ENCODE results near the gene TNS4. TPM values are rescaled to one million over a fixed set of nuclear protein-coding genes. Genes with fewer than 3 reads are reported as not detected.
A peak's percentile ranks its signal among the peaks of the same experiment; 100 is the strongest.

TNS4 gene
- total RNA-seq, 1 donor from 2014 or later, result 13.1 TPM

GRCh38 chr17:40540448-40540847 lies 39.0 kb upstream of the TNS4 start:
- no peaks in the 10 kb centered on the region for H3K9me3 Mint-ChIP-seq
- H3K36me3 Mint-ChIP-seq (ENCODE audit: low read depth), result peaks cover 14% of the 10 kb centered on the region
- H3K4me3 Mint-ChIP-seq, result peak overlapping the region; percentile 61
- H3K27ac Mint-ChIP-seq, result peak overlapping the region; percentile 92
- peak; percentile 85 for DNase-seq
- no peaks in the 10 kb centered on the region for H3K27me3 Mint-ChIP-seq
- H3K4me1 Mint-ChIP-seq, result peaks cover 80% of the 10 kb centered on the region
- intact Hi-C loops (cut with micrococcal nuclease), result loop anchor here (5.0 kb wide), 1 partner anchor 1147 kb away; the partner anchor contains the start of gene EIF1

GRCh38 chr17:40539711-40540411 lies 38.4 kb upstream of the TNS4 start:
- no peaks in the 10 kb centered on the region for H3K9me3 Mint-ChIP-seq
- DNase-seq, result no peak
- peaks cover 79% of the 10 kb centered on the region for H3K4me1 Mint-ChIP-seq
- H3K27ac Mint-ChIP-seq, result peak overlapping the region; percentile 92
- no peaks in the 10 kb centered on the region for H3K27me3 Mint-ChIP-seq
- H3K36me3 Mint-ChIP-seq (ENCODE audit: low read depth), result peaks cover 12% of the 10 kb centered on the region
- intact Hi-C loops (cut with micrococcal nuclease), result loop anchor here (5.0 to 10.0 kb wide), 2 partner anchors 235 to 1147 kb away; partner anchors contain the start of genes EIF1 and RARA
- peak overlapping the region; percentile 61 for H3K4me3 Mint-ChIP-seq

GRCh38 chr17:40538936-40539705 lies 37.7 kb upstream of the TNS4 start:
- no peak for DNase-seq
- peaks cover 14% of the 10 kb centered on the region for H3K36me3 Mint-ChIP-seq (ENCODE audit: low read depth)
- no peaks in the 10 kb centered on the region for H3K27me3 Mint-ChIP-seq
- intact Hi-C loops (cut with micrococcal nuclease), result loop anchor here (10.0 kb wide), 1 partner anchor 234 kb away; the partner anchor contains the start of gene RARA
- H3K27ac Mint-ChIP-seq, result peak overlapping the region; percentile 92
- peaks cover 84% of the 10 kb centered on the region for H3K4me1 Mint-ChIP-seq
- peak overlapping the region; percentile 11 for H3K4me3 Mint-ChIP-seq
- no peaks in the 10 kb centered on the region for H3K9me3 Mint-ChIP-seq

GRCh38 chr17:40538019-40538935 lies 36.9 kb upstream of the TNS4 start:
- Mint-ChIP-seq H3K9me3 (no peaks in the 10 kb centered on the region), H3K4me1 (peaks cover 88% of the 10 kb centered on the region), H3K27ac (peak overlapping the region; percentile 43), H3K36me3 (ENCODE audit: low read depth) (peaks cover 16% of the 10 kb centered on the region), H3K27me3 (peaks cover 1% of the 10 kb centered on the region), H3K4me3 (no peak overlapping the region)
- DNase-seq, result no peak
- intact Hi-C loops (cut with micrococcal nuclease), result loop anchor here (10.0 kb wide), 1 partner anchor 233 kb away; the partner anchor contains the start of gene RARA

GRCh38 chr17:40536295-40537171 lies 35.1 kb upstream of the TNS4 start:
- intact Hi-C loops (cut with micrococcal nuclease), result loop anchor here (10.0 kb wide), 1 partner anchor 232 kb away; the partner anchor contains the start of gene RARA
- Mint-ChIP-seq H3K27ac (peak overlapping the region; percentile 73), H3K36me3 (ENCODE audit: low read depth) (peaks cover 23% of the 10 kb centered on the region), H3K4me3 (peak overlapping the region; percentile 18), H3K9me3 (no peaks in the 10 kb centered on the region), H3K27me3 (peaks cover 2% of the 10 kb centered on the region), H3K4me1 (peaks cover 88% of the 10 kb centered on the region)
- DNase-seq, result no peak

- DNase-seq, result no peak
- peak overlapping the region; percentile 18 for H3K4me3 Mint-ChIP-seq
- peaks cover 88% of the 10 kb centered on the region for H3K4me1 Mint-ChIP-seq
- H3K9me3 Mint-ChIP-seq, result no peaks in the 10 kb centered on the region
- intact Hi-C loops (cut with micrococcal nuclease), result loop anchor here (10.0 kb wide), 1 partner anchor 231 kb away; the partner anchor contains the start of gene RARA
- H3K36me3 Mint-ChIP-seq (ENCODE audit: low read depth), result peaks cover 23% of the 10 kb centered on the region
- peak overlapping the region; percentile 73 for H3K27ac Mint-ChIP-seq
- H3K27me3 Mint-ChIP-seq, result peaks cover 2% of the 10 kb centered on the region
Measured at GRCh38 chr17:40535924-40536294, 34.5 kb upstream of the TNS4 start.

DNA sequence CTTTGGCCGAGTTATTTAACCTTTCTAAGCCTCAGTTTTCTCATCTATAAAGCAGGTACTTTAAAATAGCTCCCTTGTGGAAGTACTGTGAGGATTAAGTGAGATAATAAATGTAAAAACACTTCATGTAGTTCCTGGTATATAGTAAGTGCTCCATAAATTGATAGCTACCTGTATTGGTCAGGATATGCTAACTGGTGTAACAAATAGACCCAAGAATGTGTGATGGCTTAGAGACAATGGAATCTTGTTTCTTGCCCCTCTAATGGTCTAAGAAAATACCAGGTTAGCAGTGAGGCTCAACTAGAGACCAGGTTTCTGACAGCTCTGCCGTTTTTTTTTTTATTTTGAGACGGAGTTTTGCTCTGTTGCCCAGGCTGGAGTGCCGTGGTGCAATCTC lies 34.0 kb upstream of the TNS4 start:
- Mint-ChIP-seq H3K9me3 (no peaks in the 10 kb centered on the region), H3K4me1 (peaks cover 88% of the 10 kb centered on the region), H3K4me3 (no peak overlapping the region), H3K27ac (peak overlapping the region; percentile 99), H3K36me3 (ENCODE audit: low read depth) (peaks cover 23% of the 10 kb centered on the region), H3K27me3 (peaks cover 2% of the 10 kb centered on the region)
- intact Hi-C loops (cut with micrococcal nuclease), result loop anchor here (10.0 kb wide), 1 partner anchor 231 kb away; the partner anchor contains the start of gene RARA
- DNase-seq, result no peak

GRCh38 chr17:40534371-40535189 lies 33.2 kb upstream of the TNS4 start:
- Mint-ChIP-seq H3K4me3 (peak overlapping the region; percentile 39), H3K36me3 (ENCODE audit: low read depth) (peaks cover 23% of the 10 kb centered on the region), H3K27ac (peak overlapping the region; percentile 99), H3K4me1 (peaks cover 84% of the 10 kb centered on the region), H3K9me3 (no peaks in the 10 kb centered on the region), H3K27me3 (peaks cover 2% of the 10 kb centered on the region)
- intact Hi-C loops (cut with micrococcal nuclease), result loop anchor here (10.0 kb wide), 1 partner anchor 230 kb away; the partner anchor contains the start of gene RARA
- DNase-seq, result peak; percentile 72

- Mint-ChIP-seq H3K27ac (peak overlapping the region; percentile 99), H3K4me3 (peak overlapping the region; percentile 85), H3K4me1 (peaks cover 80% of the 10 kb centered on the region), H3K36me3 (ENCODE audit: low read depth) (peaks cover 21% of the 10 kb centered on the region), H3K27me3 (peaks cover 2% of the 10 kb centered on the region), H3K9me3 (no peaks in the 10 kb centered on the region)
- no peak for DNase-seq
- intact Hi-C loops (cut with micrococcal nuclease), result loop anchor here (1.0 to 10.0 kb wide), 7 partner anchors 7 to 229 kb away; partner anchors contain the start of genes RARA and TOP2A
Measured at GRCh38 chr17:40533896-40534295, 32.5 kb upstream of the TNS4 start.

- H3K9me3 Mint-ChIP-seq, result no peaks in the 10 kb centered on the region
- H3K27ac Mint-ChIP-seq, result peak overlapping the region; percentile 99
- H3K4me3 Mint-ChIP-seq, result peak overlapping the region; percentile 85
- H3K4me1 Mint-ChIP-seq, result peaks cover 81% of the 10 kb centered on the region
- intact Hi-C loops (cut with micrococcal nuclease), result loop anchor here (1.0 to 10.0 kb wide), 7 partner anchors 9 to 228 kb away; partner anchors contain the start of genes RARA and TOP2A
- DNase-seq, result peak; percentile 70
- H3K27me3 Mint-ChIP-seq, result peaks cover 2% of the 10 kb centered on the region
- H3K36me3 Mint-ChIP-seq (ENCODE audit: low read depth), result peaks cover 23% of the 10 kb centered on the region
Measured at GRCh38 chr17:40532520-40533253, 31.3 kb upstream of the TNS4 start.

All from activated CD4-positive, alpha-beta T cell treated with anti-CD3 and anti-CD28 coated beads, Interleukin-2, amount 10 ng/mL, durations not matched to agents 24 days and 14 days (primary cell).